Effector CD8-positive, alpha-beta T cell (primary cell): ENCODE data around the gene CYFIP2.

ENCODE experiments used
- DNase-seq: peaks from one replicate; lab custom pipeline; 2025; lab: John Stamatoyannopoulos, UW

CYFIP2 gene

GRCh38 chr5:157358871-157359270 lies 92.9 kb downstream of the CYFIP2 start:
- no peak for DNase-seq

GRCh38 chr5:157359356-157360055 lies 93.6 kb downstream of the CYFIP2 start:
- DNase-seq, result no peak

- no peak for DNase-seq
Observed at GRCh38 chr5:157362012-157362411, 96.1 kb downstream of the CYFIP2 start.

- no peak for DNase-seq
Observed at GRCh38 chr5:157362502-157362901, 96.6 kb downstream of the CYFIP2 start.

GRCh38 chr5:157362982-157363381 lies 97.1 kb downstream of the CYFIP2 start:
- DNase-seq, result no peak

- DNase-seq, result no peak
Observed at GRCh38 chr5:157365732-157366131, 99.8 kb downstream of the CYFIP2 start.

GRCh38 chr5:157366741-157367674 lies 101.1 kb downstream of the CYFIP2 start:
- DNase-seq, result no peak

- DNase-seq, result no peak
Observed at GRCh38 chr5:157369507-157369906, 103.6 kb downstream of the CYFIP2 start.

- DNase-seq, result no peak
Observed at GRCh38 chr5:157370967-157371366, 105.0 kb downstream of the CYFIP2 start.

- no peak for DNase-seq
Observed at GRCh38 chr5:157371655-157372471, 105.9 kb downstream of the CYFIP2 start.

GRCh38 chr5:157372472-157372822 lies 106.5 kb downstream of the CYFIP2 start:
- no peak for DNase-seq

GRCh38 chr5:157378509-157378908 lies 112.6 kb downstream of the CYFIP2 start:
- DNase-seq, result no peak

GRCh38 chr5:157379983-157380382 lies 114.1 kb downstream of the CYFIP2 start:
- no peak for DNase-seq

GRCh38 chr5:157381746-157382145 lies 115.8 kb downstream of the CYFIP2 start:
- DNase-seq, result no peak

GRCh38 chr5:157382996-157383800 lies 117.3 kb downstream of the CYFIP2 start:
- no peak for DNase-seq

- DNase-seq, result no peak
Observed at GRCh38 chr5:157384971-157385709, 119.2 kb downstream of the CYFIP2 start.

GRCh38 chr5:157387041-157387563 lies 121.2 kb downstream of the CYFIP2 start:
- DNase-seq, result no peak

GRCh38 chr5:157387683-157388093 lies 121.8 kb downstream of the CYFIP2 start:
- no peak for DNase-seq

GRCh38 chr5:157388111-157388710 lies 122.3 kb downstream of the CYFIP2 start:
- no peak for DNase-seq

- DNase-seq, result no peak
Observed at GRCh38 chr5:157389103-157389502, 123.2 kb downstream of the CYFIP2 start.
